ENCODE data around the gene LGMN. TPM values are rescaled to one million over a fixed set of nuclear protein-coding genes. Genes with fewer than 3 reads are reported as not detected.

LGMN gene
- polyA plus RNA-seq, 1 donor (not counting 4 experiments of a cell fraction or from before 2014, with no cell fraction given), result 61.0 TPM

DNA sequence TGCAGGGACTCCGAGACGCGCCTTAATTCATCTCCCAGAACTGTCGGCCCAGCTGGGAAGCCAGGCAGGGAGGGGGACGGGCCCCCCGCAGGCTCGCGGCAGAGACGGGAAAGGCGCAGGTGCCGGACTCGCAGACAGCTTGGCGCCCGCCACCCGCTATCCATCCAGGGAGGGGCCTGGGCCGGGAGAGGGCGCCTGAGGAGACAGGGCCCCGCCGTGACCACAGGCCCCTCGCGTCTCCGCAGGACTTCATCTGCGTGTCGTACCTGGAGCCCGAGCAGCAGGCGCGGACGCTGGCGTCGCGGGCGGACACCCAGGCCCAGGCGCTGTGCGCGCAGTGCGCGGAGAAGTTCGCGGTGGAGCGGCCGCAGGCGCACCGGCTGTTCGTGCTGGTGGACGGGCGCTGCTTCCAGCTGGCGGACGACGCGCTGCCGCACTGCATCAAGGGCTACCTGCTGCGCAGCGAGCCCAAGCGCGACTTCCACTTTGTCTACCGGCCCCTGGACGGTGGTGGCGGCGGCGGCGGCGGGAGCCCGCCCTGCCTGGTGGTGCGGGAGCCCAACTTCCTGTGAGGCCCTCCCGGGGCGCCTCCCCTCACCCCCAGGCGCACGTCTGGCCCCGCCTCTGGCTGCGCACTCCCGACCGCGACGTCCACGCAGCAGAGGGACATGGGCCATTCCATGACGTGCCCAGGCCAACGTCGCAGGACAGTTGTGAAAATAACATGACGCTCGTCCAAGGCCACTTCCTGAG is 60.6 kb downstream of the LGMN start:
- Histone ChIP-seq H4K20me1 (ENCODE audit: control insufficient read depth, extremely low read depth, insufficient read depth, low read length) (no peaks in the 10 kb centered on the region), H2AFZ (ENCODE audit: control insufficient read depth, low read length) (no peak overlapping the region), H3K4me3 (ENCODE audit: control insufficient read depth in 2 of 3, extremely low read depth in 1 of 3, insufficient read depth in 2 of 3, low read depth in 1 of 3, low read length in 3 of 3) (no peak overlapping the region), H3K36me3 (ENCODE audit: control insufficient read depth in 2 of 2, extremely low read depth in 1 of 2, insufficient read depth in 2 of 2, low read length in 2 of 2) (no peaks in the 10 kb centered on the region), H3K27me3 (ENCODE audit: control insufficient read depth, extremely low read depth, insufficient read depth, low read length) (peaks cover 7% of the 10 kb centered on the region), H3K9me3 (ENCODE audit: control insufficient read depth, low read depth, low read length) (no peaks in the 10 kb centered on the region), H3K9me1 (ENCODE audit: control insufficient read depth, extremely low read depth, insufficient read depth, low read length) (no peaks in the 10 kb centered on the region), H3K27ac (ENCODE audit: control insufficient read depth, insufficient read depth, low read length) (no peak overlapping the region), H3K4me2 (ENCODE audit: control insufficient read depth, extremely low read depth, insufficient read depth, low read depth, low read length) (peak overlapping the region; percentile 32), H3K4me1 (ENCODE audit: control insufficient read depth, extremely low read depth, insufficient read depth, low read length) (peaks cover 5% of the 10 kb centered on the region), H3K9ac (ENCODE audit: control insufficient read depth, extremely low read depth, insufficient read depth, low read length) (no peak overlapping the region), H3K79me2 (ENCODE audit: control insufficient read depth, insufficient read depth, low read length) (no peaks in the 10 kb centered on the region)
- DNase-seq (ENCODE audit: low read depth, low spot score) (no peak), FAIRE-seq (no peak)
- peak; percentile 34 for TF ChIP-seq EZH2 (IDR thresholded peaks at IDR 0.05; ENCODE audit: low read length)
- TF ChIP-seq, protein P1, sequence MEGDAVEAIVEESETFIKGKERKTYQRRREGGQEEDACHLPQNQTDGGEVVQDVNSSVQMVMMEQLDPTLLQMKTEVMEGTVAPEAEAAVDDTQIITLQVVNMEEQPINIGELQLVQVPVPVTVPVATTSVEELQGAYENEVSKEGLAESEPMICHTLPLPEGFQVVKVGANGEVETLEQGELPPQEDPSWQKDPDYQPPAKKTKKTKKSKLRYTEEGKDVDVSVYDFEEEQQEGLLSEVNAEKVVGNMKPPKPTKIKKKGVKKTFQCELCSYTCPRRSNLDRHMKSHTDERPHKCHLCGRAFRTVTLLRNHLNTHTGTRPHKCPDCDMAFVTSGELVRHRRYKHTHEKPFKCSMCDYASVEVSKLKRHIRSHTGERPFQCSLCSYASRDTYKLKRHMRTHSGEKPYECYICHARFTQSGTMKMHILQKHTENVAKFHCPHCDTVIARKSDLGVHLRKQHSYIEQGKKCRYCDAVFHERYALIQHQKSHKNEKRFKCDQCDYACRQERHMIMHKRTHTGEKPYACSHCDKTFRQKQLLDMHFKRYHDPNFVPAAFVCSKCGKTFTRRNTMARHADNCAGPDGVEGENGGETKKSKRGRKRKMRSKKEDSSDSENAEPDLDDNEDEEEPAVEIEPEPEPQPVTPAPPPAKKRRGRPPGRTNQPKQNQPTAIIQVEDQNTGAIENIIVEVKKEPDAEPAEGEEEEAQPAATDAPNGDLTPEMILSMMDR (optimal IDR thresholded peaks at IDR 0.05 in 1 of 3, IDR thresholded peaks at IDR 0.05 in 1 of 3, conservative IDR thresholded peaks at IDR 0.05 in 1 of 3; ENCODE audit: extremely low read depth in 1 of 3, insufficient read depth in 2 of 3, low read length in 3 of 3), result no peak
- dilution Hi-C loops (cut with MboI; ENCODE audit: extremely low pct_ligation_motif_present, low sequenced_read_pairs), result no loop called here

DNA sequence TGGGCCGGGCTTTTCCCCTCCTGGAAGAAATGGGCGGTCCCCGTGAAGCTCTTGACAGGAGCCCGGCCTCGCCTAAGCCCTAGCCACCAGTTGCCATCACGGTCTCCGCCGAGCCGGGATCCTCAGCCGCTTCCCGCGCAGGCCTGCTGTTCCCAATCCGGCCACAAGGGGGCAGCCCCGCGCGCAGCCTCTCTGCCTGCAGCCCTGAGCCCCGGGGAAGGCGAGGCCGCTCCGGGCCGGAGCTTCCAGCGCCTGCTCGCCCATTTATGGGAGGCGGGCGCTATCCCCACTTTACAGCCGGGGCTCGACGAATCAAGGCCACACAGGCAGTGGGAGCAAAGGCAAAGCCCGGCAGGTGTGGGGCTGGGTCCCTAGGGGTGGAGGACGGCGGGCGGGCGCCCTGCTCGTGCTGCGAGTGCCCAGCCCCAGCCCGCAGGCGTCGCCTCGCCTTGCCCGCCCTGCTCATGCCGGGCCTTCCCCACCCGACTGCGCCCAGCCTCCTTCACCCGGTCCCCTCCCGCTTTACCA is 61.5 kb downstream of the LGMN start:
- Histone ChIP-seq H4K20me1 (ENCODE audit: control insufficient read depth, extremely low read depth, insufficient read depth, low read length) (no peaks in the 10 kb centered on the region), H3K4me3 (ENCODE audit: control insufficient read depth in 2 of 3, extremely low read depth in 1 of 3, insufficient read depth in 2 of 3, low read depth in 1 of 3, low read length in 3 of 3) (peak overlapping the region in 1 of 3 experiments; percentile 34), H3K4me1 (ENCODE audit: control insufficient read depth, extremely low read depth, insufficient read depth, low read length) (peaks cover 5% of the 10 kb centered on the region), H3K27me3 (ENCODE audit: control insufficient read depth, extremely low read depth, insufficient read depth, low read length) (peaks cover 7% of the 10 kb centered on the region), H3K27ac (ENCODE audit: control insufficient read depth, insufficient read depth, low read length) (no peak overlapping the region), H3K36me3 (ENCODE audit: control insufficient read depth in 2 of 2, extremely low read depth in 1 of 2, insufficient read depth in 2 of 2, low read length in 2 of 2) (no peaks in the 10 kb centered on the region), H3K9me1 (ENCODE audit: control insufficient read depth, extremely low read depth, insufficient read depth, low read length) (no peaks in the 10 kb centered on the region), H3K4me2 (ENCODE audit: control insufficient read depth, extremely low read depth, insufficient read depth, low read depth, low read length) (peak overlapping the region; percentile 58), H3K9me3 (ENCODE audit: control insufficient read depth, low read depth, low read length) (no peaks in the 10 kb centered on the region), H3K79me2 (ENCODE audit: control insufficient read depth, insufficient read depth, low read length) (no peaks in the 10 kb centered on the region), H3K9ac (ENCODE audit: control insufficient read depth, extremely low read depth, insufficient read depth, low read length) (no peak overlapping the region), H2AFZ (ENCODE audit: control insufficient read depth, low read length) (peak overlapping the region; percentile 13)
- no peak for DNase-seq (ENCODE audit: low read depth, low spot score)
- TF ChIP-seq, protein P1 (optimal IDR thresholded peaks at IDR 0.05 in 1 of 3, IDR thresholded peaks at IDR 0.05 in 1 of 3, conservative IDR thresholded peaks at IDR 0.05 in 1 of 3; ENCODE audit: extremely low read depth in 1 of 3, insufficient read depth in 2 of 3, low read length in 3 of 3), result peak; percentile 74 to 98 (median 93)
- no peak for TF ChIP-seq EZH2 (IDR thresholded peaks at IDR 0.05; ENCODE audit: low read length)
- dilution Hi-C loops (cut with MboI; ENCODE audit: extremely low pct_ligation_motif_present, low sequenced_read_pairs), result no loop called here
- no peak for FAIRE-seq

Data from keratinocyte (primary cell).